Left renal cortex interstitium (tissue), 4 donors: ENCODE results near the gene NACA2. TPM values are rescaled to one million over a fixed set of nuclear protein-coding genes. Genes with fewer than 3 reads are reported as not detected.
"Not testable (repeated sequence)": the region's sequence is repeated elsewhere in the genome, so short reads cannot be mapped to it uniquely, and the experiment has no call there.

Experiments used
- DNase-seq, 4 donors: peaks; one replicate each; pipeline ENCODE4 v3.0.0-alpha.2; 2013; ENCODE audit warnings: low read depth in 4 of 4, low spot score in 2 of 4, missing footprints in 1 of 4
- polyA plus RNA-seq, 4 donors: library from polyadenylated mRNA; unstranded; fragments of 120-200 nt; gene quantifications; one replicate each; pipeline ENCODE4 v1.2.1, GENCODE V29; 2013; ENCODE audit not compliant: insufficient read length in 4 of 4

The NACA2 gene
- polyA plus RNA-seq, 4 donors: 0.65 to 3.0 (median 2.6) TPM

DNA sequence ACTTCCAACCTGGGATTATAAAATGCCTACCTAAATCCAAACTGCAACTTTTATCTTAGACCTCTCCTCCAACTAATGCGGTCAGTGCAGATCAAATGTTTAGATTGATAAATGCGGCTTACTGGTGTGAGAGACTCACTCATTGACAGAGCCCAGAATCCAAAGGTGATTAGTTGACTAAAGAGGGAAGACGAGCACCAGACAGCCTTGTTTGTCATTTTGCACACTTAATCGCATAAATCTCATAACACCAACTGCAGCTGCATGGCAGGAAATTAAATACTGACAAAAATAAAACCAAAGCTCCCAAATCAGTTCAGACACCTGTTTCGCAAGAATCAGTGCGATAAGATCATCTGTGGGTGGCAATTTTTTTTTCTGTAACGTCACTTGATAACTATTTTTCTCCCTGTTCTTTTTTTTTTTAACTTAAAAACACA lies 35.9 kb downstream of the NACA2 start:
- no peak for DNase-seq

DNA sequence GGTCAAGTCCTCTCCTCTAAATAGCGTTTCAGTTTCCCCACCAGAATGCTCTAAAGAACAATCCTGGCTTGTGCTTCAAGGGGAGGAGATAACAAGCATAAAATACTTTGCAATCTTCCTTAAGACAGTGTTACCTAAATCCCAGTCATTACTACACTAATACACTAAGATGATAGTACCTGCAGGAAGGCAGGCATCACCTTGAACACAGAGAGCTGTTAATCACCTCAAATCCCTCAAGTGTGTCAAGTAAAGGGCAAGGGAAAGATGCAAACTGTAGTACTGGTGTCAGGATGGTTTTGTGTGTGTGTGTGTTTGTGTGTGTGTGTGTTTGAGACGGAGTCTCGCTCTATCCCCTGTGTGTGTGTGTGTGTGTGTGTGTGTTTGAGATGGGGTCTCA lies 36.8 kb downstream of the NACA2 start:
- no peak for DNase-seq

DNA sequence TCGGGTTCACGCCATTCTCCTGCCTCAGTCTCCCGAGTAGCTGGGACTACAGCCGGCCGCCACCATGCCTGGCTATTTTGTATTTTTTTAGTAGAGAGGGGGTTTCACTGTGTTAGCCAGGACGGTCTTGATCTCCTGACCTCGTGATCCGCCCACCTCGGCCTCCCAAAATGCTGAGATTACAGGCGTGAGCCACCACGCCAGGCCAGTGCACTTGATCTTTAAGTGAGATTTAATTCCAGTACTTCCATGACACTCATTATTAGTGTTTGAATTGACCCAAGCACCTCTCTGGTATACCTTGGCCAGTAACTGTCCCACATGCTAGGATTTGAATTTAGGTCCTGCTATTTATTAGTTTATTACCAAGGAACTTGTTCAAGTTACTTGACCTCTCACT lies 38.5 kb downstream of the NACA2 start:
- DNase-seq: not testable (repeated sequence)

DNA sequence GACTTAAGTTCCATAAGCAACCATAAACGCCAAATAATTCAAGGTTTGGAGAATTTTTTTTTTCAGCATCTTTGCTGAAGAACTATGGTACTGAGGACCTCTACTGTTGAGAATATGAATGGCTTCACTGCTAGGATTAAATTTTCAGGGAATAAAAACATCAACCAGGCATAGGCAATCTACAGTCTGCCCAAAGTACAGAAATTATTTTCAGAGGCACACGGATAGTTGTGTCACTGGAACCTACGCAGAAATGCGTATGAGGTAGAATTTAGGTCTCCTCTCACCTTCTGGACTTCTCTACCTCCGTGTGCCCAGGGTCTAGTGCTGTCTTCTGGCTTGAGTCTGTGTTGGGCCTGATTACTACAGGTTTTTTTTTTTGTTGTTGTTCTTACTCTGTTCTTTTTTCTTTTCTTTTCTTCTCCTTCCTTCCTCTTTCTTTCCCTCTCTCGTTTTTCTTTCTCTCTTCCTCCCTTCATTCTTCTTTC lies 39.7 kb downstream of the NACA2 start:
- DNase-seq: peak in 1 of 4 donors; percentile 46

DNA sequence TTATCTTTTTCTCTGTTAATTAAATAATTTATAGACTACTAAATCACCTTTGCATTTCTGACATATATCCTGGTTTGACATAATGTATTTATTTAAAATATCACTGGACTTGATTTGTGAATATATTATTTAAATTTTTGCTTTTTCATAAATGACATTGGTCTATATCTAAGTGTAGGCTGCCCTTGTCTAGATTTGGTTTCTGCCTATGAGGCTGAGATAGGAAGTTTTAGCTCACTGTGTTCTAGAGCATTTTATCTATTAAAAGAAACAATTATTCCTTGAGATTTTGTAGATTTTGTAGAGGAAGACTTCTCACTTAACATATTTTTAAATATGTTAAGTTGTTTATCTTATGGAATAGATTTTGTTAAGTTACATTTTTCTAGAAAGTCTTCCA lies 43.9 kb downstream of the NACA2 start:
- no peak for DNase-seq

GRCh38 chr17:61545335-61545938 lies 45.6 kb downstream of the NACA2 start:
- no peak for DNase-seq

- DNase-seq: no peak
Observed at GRCh38 chr17:61543786-61544415, 47.1 kb downstream of the NACA2 start.

DNA sequence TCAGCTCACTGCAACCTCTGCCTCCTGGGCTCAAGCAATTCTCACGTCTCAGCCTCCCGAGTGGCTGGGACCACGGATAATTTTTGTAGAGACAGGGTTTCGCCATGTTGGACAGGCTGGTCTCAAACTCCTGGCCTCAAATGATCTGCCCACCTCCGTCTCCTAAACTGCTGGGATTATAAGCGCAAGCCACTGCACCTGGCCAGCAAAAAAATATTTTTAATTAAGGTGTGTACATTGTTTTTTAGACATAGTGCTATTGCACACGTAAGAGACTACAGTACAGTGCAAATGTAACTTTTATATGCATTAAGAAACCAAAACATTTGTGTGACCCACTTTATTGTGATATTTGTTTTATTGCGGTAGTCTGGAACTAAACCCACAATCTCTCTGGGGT lies 49.0 kb downstream of the NACA2 start:
- no peak for DNase-seq

GRCh38 chr17:61540874-61541273 lies 50.1 kb downstream of the NACA2 start:
- DNase-seq: no peak

Other genes starting within 250 kb of the NACA2 start
- gene TBX2, start 191.4 kb downstream of the NACA2 start, polyA plus RNA-seq: 100 to 1,000 TPM in 1 of 4 donors, 10 to 100 TPM in 3; 60.0 to 111 (median 94.8) TPM
- under 1 TPM; 0.23 to 0.26 (median 0.25) TPM for gene TBX4, start 138.8 kb downstream of the NACA2 start, polyA plus RNA-seq